Iris pigment epithelial cell (primary cell): Measurements from ENCODE around the gene PTPRJ.
A peak's percentile ranks its signal among the peaks of the same experiment; 100 is the strongest.

Experiments
- DNase-seq: peaks from one replicate; pipeline ENCODE4 v3.0.0-alpha.2; 2011; ENCODE audit warnings: low read depth

Gene PTPRJ

GRCh38 chr11:47969401-47969800 lies 11.0 kb upstream of the PTPRJ start:
- no peak for DNase-seq

- DNase-seq: no peak
These were observed 8.9 kb upstream of the PTPRJ start for GRCh38 chr11:47971501-47971900.

- DNase-seq: no peak
These were observed 7.2 kb upstream of the PTPRJ start for GRCh38 chr11:47973173-47973572.

GRCh38 chr11:47976931-47977330 lies 3.4 kb upstream of the PTPRJ start:
- DNase-seq: no peak

- no peak for DNase-seq
These were observed 2.7 kb upstream of the PTPRJ start for GRCh38 chr11:47977623-47978022.

- DNase-seq: no peak
These were observed 826 bp upstream of the PTPRJ start for GRCh38 chr11:47979378-47980087.

GRCh38 chr11:47980907-47981621 lies 705 bp downstream of the PTPRJ start:
- DNase-seq: no peak

GRCh38 chr11:47981667-47982404 lies 1.5 kb downstream of the PTPRJ start:
- no peak for DNase-seq

- DNase-seq: no peak
These were observed 2.3 kb downstream of the PTPRJ start for GRCh38 chr11:47982616-47983015.

- peak; percentile 86 for DNase-seq
These were observed 3.4 kb downstream of the PTPRJ start for GRCh38 chr11:47983464-47984397.

- DNase-seq: no peak
These were observed 5.9 kb downstream of the PTPRJ start for GRCh38 chr11:47986219-47986618.

- DNase-seq: peak; percentile 54
These were observed 6.4 kb downstream of the PTPRJ start for GRCh38 chr11:47986742-47987141.

- no peak for DNase-seq
These were observed 7.0 kb downstream of the PTPRJ start for GRCh38 chr11:47987310-47987709.

- no peak for DNase-seq
These were observed 7.4 kb downstream of the PTPRJ start for GRCh38 chr11:47987781-47988180.

GRCh38 chr11:47989779-47990178 lies 9.4 kb downstream of the PTPRJ start:
- DNase-seq: no peak

- no peak for DNase-seq
These were observed 11.0 kb downstream of the PTPRJ start for GRCh38 chr11:47991266-47991830.

GRCh38 chr11:47991894-47992293 lies 11.5 kb downstream of the PTPRJ start:
- DNase-seq: no peak

GRCh38 chr11:47992959-47993820 lies 12.8 kb downstream of the PTPRJ start:
- DNase-seq: peak; percentile 93

- DNase-seq: no peak
These were observed 14.1 kb downstream of the PTPRJ start for GRCh38 chr11:47994417-47994816.

GRCh38 chr11:47995360-47995769 lies 15.0 kb downstream of the PTPRJ start:
- DNase-seq: no peak
